Right ventricle myocardium inferior (tissue), 1 donor: ENCODE data around the gene RXRB. TPM values are rescaled to one million over a fixed set of nuclear protein-coding genes. Genes with fewer than 3 reads are reported as not detected.
A peak's percentile ranks its signal among the peaks of the same experiment; 100 is the strongest.

ENCODE experiments used
- ATAC-seq: fragments of 200-7000 bp; cut with Tn5 transposase; one replicate; pipeline ENCODE4 v1.9.1; 2020; ENCODE audit warnings: mild to moderate bottlenecking, moderate library complexity
- DNase-seq: peaks from one replicate; pipeline ENCODE4 v3.0.0; 2021; ENCODE audit errors: missing footprints
- intact Hi-C: fragments of 100-400 bp; cut with DNase I; formaldehyde crosslinking; loops from one replicate; pipeline ENCODE4 v1.11.0; 2022
- total RNA-seq: library from RNA; stranded (reverse); fragmentation: NEBNext Ultra II Directional; extraction: Animal tissue kit (Norgen Biotek cat#: 25700); gene quantifications from one replicate; pipeline ENCODE4 v1.2.1, GENCODE V29; 2021
- donor health status: DM: no; HTN: yes; CAD: no; lungs with severe emphysema.

RXRB gene
- total RNA-seq, 1 donor from 2014 or later: 39.3 TPM

- ATAC-seq: no peak
- DNase-seq: no peak
- intact Hi-C loops: loop anchor here (2.0 to 10.0 kb wide), 3 partner anchors 47 to 1007 kb away; partner anchors contain the start of genes GPSM3 and PBX2
Measured at GRCh38 chr6:33201935-33202334, 1.5 kb upstream of the RXRB start.

- no peak for DNase-seq
- peak; percentile 0 for ATAC-seq
- intact Hi-C loops: loop anchor here (2.0 to 10.0 kb wide), 3 partner anchors 48 to 1006 kb away; partner anchors contain the start of genes GPSM3 and PBX2
Measured at GRCh38 chr6:33201147-33201545, 681 bp upstream of the RXRB start.

DNA sequence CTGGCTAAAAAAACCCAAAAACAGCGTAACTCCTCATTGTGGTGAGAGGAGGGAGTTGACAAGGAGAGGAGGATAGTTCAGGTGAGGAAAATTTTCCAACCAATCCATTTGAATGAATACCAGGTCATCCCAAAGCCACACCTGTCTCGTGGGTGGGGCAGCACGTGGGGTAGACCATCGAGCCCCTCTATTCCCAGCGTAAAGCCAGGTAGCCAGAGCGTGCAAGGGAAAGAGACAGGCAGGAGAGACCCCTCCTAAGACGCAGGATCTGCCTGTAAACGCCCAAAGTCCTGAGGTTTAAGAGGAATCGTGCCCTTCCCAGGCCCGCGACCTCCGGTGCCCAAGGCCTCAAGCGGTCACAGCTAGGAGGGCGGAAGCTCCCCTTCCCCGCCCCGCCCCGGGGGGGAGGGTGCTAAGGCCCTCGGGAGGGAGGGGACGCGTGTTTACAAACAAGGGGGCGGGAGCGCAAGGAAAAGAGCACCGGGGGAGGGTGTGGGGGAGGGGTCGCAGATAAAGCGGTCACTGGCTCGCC, 712 bp downstream of the RXRB start:
- DNase-seq: peak; percentile 89
- intact Hi-C loops: loop anchor here (2.0 to 10.0 kb wide), 3 partner anchors 49 to 1005 kb away; partner anchors contain the start of genes GPSM3 and PBX2
- peak; percentile 41 for ATAC-seq

GRCh38 chr6:33198853-33199436, 1.5 kb downstream of the RXRB start:
- DNase-seq: no peak
- no peak for ATAC-seq
- intact Hi-C loops: no loop called here

GRCh38 chr6:33198159-33198852, 2.2 kb downstream of the RXRB start:
- intact Hi-C loops: no loop called here
- DNase-seq: no peak
- ATAC-seq: no peak

DNA sequence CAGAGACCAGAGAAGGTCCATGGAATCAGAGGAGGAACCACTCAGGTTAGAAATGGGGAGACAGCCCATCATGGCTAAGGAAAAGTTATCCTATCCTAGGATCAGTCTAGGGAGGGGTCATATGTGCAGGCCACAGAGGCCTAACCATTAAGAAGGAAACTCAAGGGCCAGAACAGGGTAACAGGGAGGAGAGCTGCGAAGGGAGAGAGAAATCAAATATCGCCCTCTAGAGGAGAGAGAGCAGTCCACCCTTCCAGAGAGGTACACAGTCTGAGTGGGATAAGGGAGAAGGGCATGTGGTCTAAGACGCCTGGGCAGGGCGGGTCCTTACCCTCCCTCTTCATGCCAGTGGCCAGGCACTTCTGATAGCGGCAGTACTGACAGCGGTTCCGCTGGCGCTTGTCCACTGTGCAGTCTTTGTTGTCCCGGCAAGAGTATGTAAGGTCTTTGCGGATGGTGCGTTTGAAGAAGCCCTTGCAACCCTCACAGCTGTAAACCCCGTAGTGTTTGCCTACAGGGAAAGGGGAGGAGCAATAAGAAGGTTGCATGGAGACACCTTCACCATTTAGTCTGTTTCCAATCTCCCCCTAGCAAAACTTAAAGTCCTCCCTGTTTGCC, 2.9 kb downstream of the RXRB start:
- intact Hi-C loops: loop anchor here (2.0 kb wide), 1 partner anchor 37 kb away; no protein-coding TSS in a partner anchor
- DNase-seq (no peak), ATAC-seq (peak; percentile 25)

DNA sequence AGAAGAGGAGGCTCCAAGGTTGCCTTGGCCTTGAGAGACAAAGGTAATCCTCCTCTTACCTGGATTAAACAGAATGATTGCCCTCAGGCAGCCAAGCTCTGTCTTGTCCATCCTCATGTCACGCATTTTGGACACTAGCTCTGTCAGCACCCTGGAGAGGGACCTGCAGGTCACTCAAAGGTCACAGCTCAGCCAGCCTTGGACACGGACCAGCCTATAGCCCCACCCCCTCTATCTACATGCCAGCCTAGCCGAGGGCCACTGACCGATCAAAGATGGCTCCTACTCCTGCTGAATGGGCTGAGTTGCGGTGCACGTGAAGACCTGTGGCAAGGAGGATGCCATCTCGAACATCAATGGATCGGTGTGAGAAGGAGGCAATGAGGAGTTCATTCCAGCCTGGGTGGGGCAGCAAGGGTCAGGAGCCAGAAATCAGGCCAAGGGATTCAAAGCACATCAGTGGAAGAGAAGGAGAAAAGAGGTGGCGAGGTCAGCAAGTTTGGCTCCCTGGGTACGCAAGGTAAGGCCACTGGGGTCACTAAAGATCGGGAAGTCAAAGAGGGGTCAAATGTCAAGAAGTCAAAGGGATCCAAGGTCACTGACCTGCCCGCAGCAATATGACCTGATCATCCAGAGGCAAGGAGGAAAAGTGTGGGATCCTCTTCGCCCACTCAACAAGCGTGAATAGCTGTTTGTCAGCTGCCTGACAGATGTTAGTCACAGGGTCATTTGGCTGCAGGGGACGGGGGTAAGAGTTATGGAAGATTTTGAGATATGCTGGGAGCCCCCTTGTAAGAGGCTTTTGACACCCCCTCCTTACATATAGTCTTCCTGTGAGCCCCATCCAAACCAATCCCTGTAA, 4.9 kb downstream of the RXRB start:
- DNase-seq (no peak), ATAC-seq (no peak)
- intact Hi-C loops: loop anchor here (2.0 kb wide), 1 partner anchor 35 kb away; no protein-coding TSS in a partner anchor

- ATAC-seq (no peak), DNase-seq (no peak)
- intact Hi-C loops: no loop called here
Measured at GRCh38 chr6:33194431-33194979, 6.0 kb downstream of the RXRB start.

GRCh38 chr6:33193619-33194018, 6.8 kb downstream of the RXRB start:
- peak; percentile 16 for DNase-seq
- intact Hi-C loops: no loop called here
- ATAC-seq: no peak

DNA sequence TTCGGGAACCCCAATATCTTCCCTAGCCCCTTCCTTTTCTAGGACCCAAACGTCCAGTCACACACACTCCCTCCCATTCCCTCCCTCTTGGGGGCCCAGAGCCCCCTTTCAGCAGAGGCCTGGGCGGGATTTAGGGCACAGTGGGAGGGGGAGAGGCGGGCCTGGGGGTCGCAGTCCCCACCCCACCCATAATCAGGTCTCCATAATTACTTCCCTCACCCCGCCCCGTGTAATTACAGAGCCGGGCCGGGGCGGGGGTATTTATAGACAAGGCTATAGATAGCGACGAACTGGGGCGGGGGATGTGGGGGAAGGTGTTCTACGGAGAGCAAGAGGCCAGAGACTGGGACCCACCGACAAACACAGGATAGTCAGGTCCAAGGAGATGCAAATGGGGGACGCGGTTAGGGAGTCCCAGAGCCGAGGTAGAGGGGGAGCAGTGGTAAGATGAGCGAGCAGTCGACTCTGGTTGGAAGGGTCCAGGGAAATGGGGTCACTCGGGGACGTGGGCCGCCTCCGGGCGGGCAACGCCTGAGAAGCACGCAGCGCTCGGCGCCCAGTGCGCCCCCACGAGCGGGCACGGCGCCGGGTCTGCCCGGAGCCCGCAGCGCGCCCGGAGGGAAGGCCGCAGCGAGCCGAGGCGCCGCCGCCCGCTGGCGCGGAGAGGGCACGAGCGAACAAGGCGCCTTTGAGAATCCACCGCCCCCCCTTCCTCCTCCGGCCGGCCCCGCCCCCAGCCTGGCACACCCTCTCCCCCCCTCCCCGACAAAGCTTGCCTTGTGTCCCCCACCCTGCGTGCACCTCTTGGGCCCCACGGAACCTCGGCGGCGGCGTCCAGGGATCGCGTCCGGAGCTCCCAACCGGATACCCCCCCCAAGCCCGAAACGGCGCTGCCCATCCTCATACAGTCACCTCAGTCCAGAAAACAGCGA, 7.5 kb downstream of the RXRB start:
- ATAC-seq (peak; percentile 20), DNase-seq (peak; percentile 58)

GRCh38 chr6:33192105-33192646, 8.3 kb downstream of the RXRB start, which contains the start of gene COL11A2:
Gene COL11A2 (minus strand): TSS chr6:33192467. CDS start chr6:33192240, 227 bp downstream.
- intact Hi-C loops: no loop called here
- ATAC-seq (no peak), DNase-seq (peak; percentile 32)

More for the DNA sequence above, 7.5 kb downstream of the RXRB start:
- intact Hi-C loops: no loop called here

DNA sequence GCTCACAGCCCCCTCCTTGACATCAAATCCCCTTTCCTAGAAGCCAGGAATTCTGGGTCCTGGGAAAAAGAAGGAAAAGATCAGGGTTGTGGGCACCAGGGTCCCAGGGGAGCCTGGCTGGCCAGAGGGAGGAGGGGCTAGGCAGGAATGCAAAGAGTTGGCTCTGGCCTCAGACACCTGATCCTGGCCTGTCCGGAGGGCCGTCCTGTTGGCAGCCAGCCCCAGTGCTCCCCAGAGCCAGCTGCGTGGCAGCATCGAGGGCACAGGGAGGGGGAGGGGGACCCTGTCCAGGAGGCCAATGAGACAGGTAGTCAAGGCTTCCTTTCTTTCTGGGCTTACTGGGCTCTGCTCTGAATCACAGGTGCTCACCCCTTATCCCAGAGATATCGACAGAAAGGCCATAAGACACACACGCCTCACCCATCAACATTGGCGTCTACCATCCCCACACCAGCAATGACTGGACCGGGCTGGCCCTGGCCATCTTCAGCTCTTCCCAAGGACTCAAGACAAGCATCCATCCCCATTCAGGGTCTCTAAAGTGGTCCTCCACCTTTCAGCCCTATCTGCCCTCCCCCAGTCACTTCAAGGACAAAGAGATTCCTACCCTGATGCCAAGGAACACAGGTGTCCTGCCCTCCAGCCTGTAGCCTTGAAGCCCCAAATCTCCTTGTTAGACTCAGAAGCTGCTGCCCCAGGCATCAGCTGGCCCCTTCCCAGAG, 8.9 kb downstream of the RXRB start:
- intact Hi-C loops: no loop called here
- ATAC-seq (no peak), DNase-seq (peak; percentile 44)

DNA sequence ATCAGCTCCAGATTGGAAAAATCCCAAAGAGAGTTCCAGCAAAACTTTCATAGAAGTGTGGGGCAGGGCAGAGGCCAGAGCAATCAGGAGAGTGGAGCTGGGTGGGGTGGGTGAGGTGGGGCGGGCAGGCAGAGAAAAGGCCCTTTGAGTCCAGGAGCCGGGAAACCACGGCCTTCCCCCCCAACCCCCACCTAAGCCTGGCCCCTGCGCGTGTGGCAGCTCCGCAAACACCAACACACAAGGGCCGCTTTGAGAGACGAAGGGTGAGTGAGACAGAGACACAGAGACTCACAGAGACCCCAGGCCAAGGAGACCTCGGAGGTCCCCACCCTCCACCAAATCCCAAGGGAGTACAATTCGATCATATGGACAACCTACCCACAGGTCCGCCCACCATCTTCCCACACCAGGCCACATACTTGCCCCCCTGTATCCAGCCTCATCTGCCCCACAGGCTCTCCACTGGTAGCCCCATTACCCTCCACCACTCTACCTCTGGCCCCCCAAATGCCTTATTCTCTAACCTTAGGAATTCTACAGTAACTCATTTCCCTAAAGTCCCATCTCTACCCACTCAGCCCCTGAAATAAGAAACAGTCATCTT, 9.9 kb downstream of the RXRB start:
- intact Hi-C loops: no loop called here
- ATAC-seq: no peak
- no peak for DNase-seq

GRCh38 chr6:33189625-33190448, 10.6 kb downstream of the RXRB start:
- DNase-seq (no peak), ATAC-seq (no peak)
- intact Hi-C loops: no loop called here

DNA sequence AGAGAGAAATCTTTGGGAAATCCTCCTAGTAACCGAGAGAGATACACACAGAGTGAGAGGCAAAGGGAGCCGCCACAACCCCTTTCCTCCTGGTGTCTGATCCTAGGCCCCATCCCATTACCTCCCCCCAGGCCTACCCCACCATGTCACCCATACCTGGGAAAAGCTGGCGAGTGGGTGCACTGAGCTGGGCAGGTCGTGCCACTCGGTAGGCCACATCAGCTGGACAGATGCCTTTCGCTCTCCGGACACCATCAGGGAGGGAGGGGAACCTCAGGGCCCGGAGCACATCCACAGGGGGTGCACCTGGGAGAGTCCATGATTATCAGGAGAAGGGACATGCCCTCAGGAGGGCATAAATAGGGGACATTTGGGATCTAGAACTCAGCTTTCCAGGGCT, 11.3 kb downstream of the RXRB start:
- intact Hi-C loops: no loop called here
- ATAC-seq: no peak
- peak; percentile 44 for DNase-seq
